PC-3 (cell line): ENCODE data around the gene DRAXIN.

Source experiments
- EZH2 ChIP-seq: fragments of 300-600 bp; sonication (generic); IDR thresholded peaks from one replicate; pipeline ENCODE4 v1.6.1; 2017; ENCODE audit warnings: antibody characterized with exemption, mild to moderate bottlenecking, low read length; ENCODE audit not compliant: unreplicated experiment
- EZH2phosphoT487 ChIP-seq: fragments of 300-600 bp; sonication (generic); IDR thresholded peaks from 2 replicates; pipeline ENCODE4 v1.6.1; 2018; ENCODE audit warnings: mild to moderate bottlenecking, antibody characterized with exemption, low read length, borderline replicate concordance
- TF ChIP-seq, protein P1 (sequence below): fragments of 300-600 bp; sonication (generic); conservative IDR thresholded peaks from 2 replicates; pipeline ENCODE4 v1.5.1; 2017; ENCODE audit warnings: antibody characterized with exemption, low read depth, mild to moderate bottlenecking, low read length

GRCh38 chr1:11714831-11715575, 23.5 kb downstream of the DRAXIN start:
- TF ChIP-seq, protein P1, sequence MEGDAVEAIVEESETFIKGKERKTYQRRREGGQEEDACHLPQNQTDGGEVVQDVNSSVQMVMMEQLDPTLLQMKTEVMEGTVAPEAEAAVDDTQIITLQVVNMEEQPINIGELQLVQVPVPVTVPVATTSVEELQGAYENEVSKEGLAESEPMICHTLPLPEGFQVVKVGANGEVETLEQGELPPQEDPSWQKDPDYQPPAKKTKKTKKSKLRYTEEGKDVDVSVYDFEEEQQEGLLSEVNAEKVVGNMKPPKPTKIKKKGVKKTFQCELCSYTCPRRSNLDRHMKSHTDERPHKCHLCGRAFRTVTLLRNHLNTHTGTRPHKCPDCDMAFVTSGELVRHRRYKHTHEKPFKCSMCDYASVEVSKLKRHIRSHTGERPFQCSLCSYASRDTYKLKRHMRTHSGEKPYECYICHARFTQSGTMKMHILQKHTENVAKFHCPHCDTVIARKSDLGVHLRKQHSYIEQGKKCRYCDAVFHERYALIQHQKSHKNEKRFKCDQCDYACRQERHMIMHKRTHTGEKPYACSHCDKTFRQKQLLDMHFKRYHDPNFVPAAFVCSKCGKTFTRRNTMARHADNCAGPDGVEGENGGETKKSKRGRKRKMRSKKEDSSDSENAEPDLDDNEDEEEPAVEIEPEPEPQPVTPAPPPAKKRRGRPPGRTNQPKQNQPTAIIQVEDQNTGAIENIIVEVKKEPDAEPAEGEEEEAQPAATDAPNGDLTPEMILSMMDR: no peak
- no peak for TF ChIP-seq EZH2
- TF ChIP-seq EZH2phosphoT487: no peak
